ENCODE results near the gene HSD17B2.

The HSD17B2 gene

DNA sequence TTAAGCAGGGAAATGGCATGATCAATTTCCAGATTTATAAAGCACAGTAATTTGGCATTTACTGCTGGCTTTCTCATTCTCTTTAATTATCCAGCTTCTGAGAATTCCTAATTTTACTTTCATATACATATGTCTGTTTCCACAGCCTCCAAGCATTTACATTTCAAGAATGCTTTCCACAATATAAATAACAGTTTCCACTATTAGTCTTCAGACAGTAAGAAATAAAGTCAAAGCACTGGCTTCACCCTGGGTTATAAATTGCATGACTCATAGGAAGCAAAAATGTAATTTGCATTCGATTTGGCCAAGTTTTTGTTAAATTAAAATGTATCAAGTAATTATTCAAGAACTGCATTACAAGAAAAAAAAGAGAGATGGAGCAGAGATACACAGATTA lies 81.5 kb downstream of the HSD17B2 start:
- no peak overlapping the region for H2AFZ ChIP-seq (ENCODE audit: low read length)

DNA sequence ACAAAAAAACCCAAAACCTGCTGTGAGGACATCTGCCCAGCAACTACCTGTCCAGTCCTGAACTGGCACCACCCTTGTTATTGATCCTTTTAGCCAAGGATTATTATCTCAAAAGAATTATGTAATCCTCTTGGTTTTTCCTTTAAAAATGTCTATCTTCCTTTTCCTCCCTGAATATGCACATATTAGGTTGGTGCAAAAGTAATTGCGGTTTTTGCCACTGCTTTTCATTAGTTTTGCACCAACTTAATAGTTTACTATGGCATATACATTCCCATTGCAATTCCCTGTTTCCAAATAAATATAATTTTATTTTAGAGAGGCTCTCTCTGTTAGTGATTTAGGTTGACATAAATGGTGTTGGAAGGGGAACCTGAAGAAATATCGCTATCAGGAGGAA lies 83.7 kb downstream of the HSD17B2 start:
- Histone ChIP-seq H3K27me3 (ENCODE audit: insufficient read depth, low read length) (0 out of 2 replicates have a peak, but pooled peaks cover 3% of the 10 kb centered on the region), H2AFZ (ENCODE audit: low read length) (no peak overlapping the region), H3K9ac (ENCODE audit: low read length) (no peak overlapping the region), H3K4me3 (ENCODE audit: low read depth, low read length, poor library complexity, severe bottlenecking) (no peak overlapping the region), H3F3A (ENCODE audit: insufficient read depth, low read length) (no peaks in the 10 kb centered on the region), H3K9me2 (ENCODE audit: low read depth, low read length) (no peaks in the 10 kb centered on the region), H3K4me2 (ENCODE audit: low read length) (no peak overlapping the region), H3K9me3 (ENCODE audit: low read length) (no peaks in the 10 kb centered on the region), H3K4me1 (ENCODE audit: insufficient read depth, low read length, severe bottlenecking) (no peaks in the 10 kb centered on the region), H4K20me1 (ENCODE audit: insufficient read depth, low read length) (no peaks in the 10 kb centered on the region), H3K27ac (ENCODE audit: low read depth, low read length, poor library complexity, severe bottlenecking) (no peak overlapping the region), H3K36me3 (ENCODE audit: insufficient read depth, low read length) (no peaks in the 10 kb centered on the region), H3K79me2 (ENCODE audit: insufficient read depth, low read length) (no peaks in the 10 kb centered on the region)
- TF ChIP-seq EZH2 (IDR thresholded peaks at IDR 0.05; ENCODE audit: borderline replicate concordance, low read length): no peak
- TF ChIP-seq, protein P1, sequence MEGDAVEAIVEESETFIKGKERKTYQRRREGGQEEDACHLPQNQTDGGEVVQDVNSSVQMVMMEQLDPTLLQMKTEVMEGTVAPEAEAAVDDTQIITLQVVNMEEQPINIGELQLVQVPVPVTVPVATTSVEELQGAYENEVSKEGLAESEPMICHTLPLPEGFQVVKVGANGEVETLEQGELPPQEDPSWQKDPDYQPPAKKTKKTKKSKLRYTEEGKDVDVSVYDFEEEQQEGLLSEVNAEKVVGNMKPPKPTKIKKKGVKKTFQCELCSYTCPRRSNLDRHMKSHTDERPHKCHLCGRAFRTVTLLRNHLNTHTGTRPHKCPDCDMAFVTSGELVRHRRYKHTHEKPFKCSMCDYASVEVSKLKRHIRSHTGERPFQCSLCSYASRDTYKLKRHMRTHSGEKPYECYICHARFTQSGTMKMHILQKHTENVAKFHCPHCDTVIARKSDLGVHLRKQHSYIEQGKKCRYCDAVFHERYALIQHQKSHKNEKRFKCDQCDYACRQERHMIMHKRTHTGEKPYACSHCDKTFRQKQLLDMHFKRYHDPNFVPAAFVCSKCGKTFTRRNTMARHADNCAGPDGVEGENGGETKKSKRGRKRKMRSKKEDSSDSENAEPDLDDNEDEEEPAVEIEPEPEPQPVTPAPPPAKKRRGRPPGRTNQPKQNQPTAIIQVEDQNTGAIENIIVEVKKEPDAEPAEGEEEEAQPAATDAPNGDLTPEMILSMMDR (IDR thresholded peaks at IDR 0.05; ENCODE audit: low read length): no peak

More for the DNA sequence above, 81.5 kb downstream of the HSD17B2 start:
- H3K4me1 ChIP-seq (ENCODE audit: insufficient read depth, low read length, severe bottlenecking): no peaks in the 10 kb centered on the region
- no peak overlapping the region for H3K9ac ChIP-seq (ENCODE audit: low read length)
- no peak for TF ChIP-seq EZH2 (IDR thresholded peaks at IDR 0.05; ENCODE audit: borderline replicate concordance, low read length)
- TF ChIP-seq, protein P1 (IDR thresholded peaks at IDR 0.05; ENCODE audit: low read length): no peak
- no peaks in the 10 kb centered on the region for H3K9me3 ChIP-seq (ENCODE audit: low read length)
- H3K27me3 ChIP-seq (ENCODE audit: insufficient read depth, low read length): 0 out of 2 replicates have a peak, but pooled peaks cover 3% of the 10 kb centered on the region
- H3F3A ChIP-seq (ENCODE audit: insufficient read depth, low read length): no peaks in the 10 kb centered on the region
- H3K4me2 ChIP-seq (ENCODE audit: low read length): no peak overlapping the region
- H3K9me2 ChIP-seq (ENCODE audit: low read depth, low read length): no peaks in the 10 kb centered on the region
- no peaks in the 10 kb centered on the region for H3K79me2 ChIP-seq (ENCODE audit: insufficient read depth, low read length)
- no peaks in the 10 kb centered on the region for H3K36me3 ChIP-seq (ENCODE audit: insufficient read depth, low read length)
- no peaks in the 10 kb centered on the region for H4K20me1 ChIP-seq (ENCODE audit: insufficient read depth, low read length)
- no peak overlapping the region for H3K27ac ChIP-seq (ENCODE audit: low read depth, low read length, poor library complexity, severe bottlenecking)
- no peak overlapping the region for H3K4me3 ChIP-seq (ENCODE audit: low read depth, low read length, poor library complexity, severe bottlenecking)

DNA sequence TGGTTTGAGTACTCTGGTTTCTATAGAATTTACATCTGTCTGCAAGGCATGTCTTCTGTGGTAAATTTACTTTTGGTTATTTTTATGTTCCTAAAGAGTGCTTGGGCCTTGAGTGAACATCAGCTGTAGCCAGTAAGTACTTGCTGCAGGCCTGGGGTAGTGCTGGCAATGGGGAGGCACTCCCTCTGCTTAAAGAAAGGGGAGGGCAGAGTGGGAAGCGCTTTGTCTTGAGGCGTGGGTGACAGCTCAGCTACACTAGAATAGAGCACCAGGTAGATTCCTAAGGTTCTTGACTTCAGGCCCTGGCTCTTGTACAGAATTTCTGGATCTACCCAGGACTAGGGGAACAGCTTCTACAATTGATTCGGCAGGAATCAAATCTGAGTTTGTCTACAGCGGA lies 84.4 kb downstream of the HSD17B2 start:
- Histone ChIP-seq H3K9me2 (ENCODE audit: low read depth, low read length) (no peaks in the 10 kb centered on the region), H3F3A (ENCODE audit: insufficient read depth, low read length) (no peaks in the 10 kb centered on the region), H3K79me2 (ENCODE audit: insufficient read depth, low read length) (no peaks in the 10 kb centered on the region), H4K20me1 (ENCODE audit: insufficient read depth, low read length) (no peaks in the 10 kb centered on the region), H3K4me2 (ENCODE audit: low read length) (no peak overlapping the region), H3K4me1 (ENCODE audit: insufficient read depth, low read length, severe bottlenecking) (no peaks in the 10 kb centered on the region), H3K27ac (ENCODE audit: low read depth, low read length, poor library complexity, severe bottlenecking) (no peak overlapping the region), H2AFZ (ENCODE audit: low read length) (no peak overlapping the region), H3K27me3 (ENCODE audit: insufficient read depth, low read length) (no peaks in the 10 kb centered on the region), H3K4me3 (ENCODE audit: low read depth, low read length, poor library complexity, severe bottlenecking) (no peak overlapping the region), H3K9ac (ENCODE audit: low read length) (no peak overlapping the region), H3K36me3 (ENCODE audit: insufficient read depth, low read length) (no peaks in the 10 kb centered on the region), H3K9me3 (ENCODE audit: low read length) (no peaks in the 10 kb centered on the region)
- TF ChIP-seq, protein P1 (IDR thresholded peaks at IDR 0.05; ENCODE audit: low read length): no peak
- no peak for TF ChIP-seq EZH2 (IDR thresholded peaks at IDR 0.05; ENCODE audit: borderline replicate concordance, low read length)
